Fibroblast of skin of right biceps (primary cell): ENCODE measurements around the gene RAD52.
"Not testable (repeated sequence)": the region's sequence is repeated elsewhere in the genome, so short reads cannot be mapped to it uniquely, and the experiment has no call there.

Source experiments
- DNase-seq: peaks from one replicate; pipeline ENCODE4 v3.0.0-alpha.2; 2013

Gene RAD52

GRCh38 chr12:966724-967123, 17.2 kb upstream of the RAD52 start:
- DNase-seq, result no peak

GRCh38 chr12:958588-959123, 9.2 kb upstream of the RAD52 start:
- DNase-seq, result no peak

GRCh38 chr12:955939-956338, 6.4 kb upstream of the RAD52 start:
- DNase-seq, result no peak

- DNase-seq, result peak; percentile 58
These were observed 5.2 kb upstream of the RAD52 start for GRCh38 chr12:954741-955140.

GRCh38 chr12:953776-954175, 4.3 kb upstream of the RAD52 start:
- peak; percentile 86 for DNase-seq

- no peak for DNase-seq
These were observed 1.7 kb upstream of the RAD52 start for GRCh38 chr12:951176-951575.

GRCh38 chr12:948238-948637, 1.3 kb downstream of the RAD52 start:
- no peak for DNase-seq

- peak; percentile 15 for DNase-seq
These were observed 2.9 kb downstream of the RAD52 start for GRCh38 chr12:946631-947030.

GRCh38 chr12:946212-946611, 3.3 kb downstream of the RAD52 start:
- DNase-seq, result no peak

GRCh38 chr12:944211-944610, 5.3 kb downstream of the RAD52 start:
- DNase-seq, result no peak

- no peak for DNase-seq
These were observed 6.4 kb downstream of the RAD52 start for GRCh38 chr12:943051-943450.

- DNase-seq, result no peak
These were observed 10.7 kb downstream of the RAD52 start for GRCh38 chr12:938810-939209.

- no peak for DNase-seq
These were observed 12.8 kb downstream of the RAD52 start for GRCh38 chr12:936377-937345.

GRCh38 chr12:935891-936290, 13.6 kb downstream of the RAD52 start:
- not testable (repeated sequence) for DNase-seq

GRCh38 chr12:931591-931990, 17.9 kb downstream of the RAD52 start:
- no peak for DNase-seq

GRCh38 chr12:931060-931459, 18.4 kb downstream of the RAD52 start:
- no peak for DNase-seq

- DNase-seq, result no peak
These were observed 22.9 kb downstream of the RAD52 start for GRCh38 chr12:926641-927040.

- DNase-seq, result no peak
These were observed 27.2 kb downstream of the RAD52 start for GRCh38 chr12:922285-922684.

GRCh38 chr12:920676-921075, 28.8 kb downstream of the RAD52 start:
- no peak for DNase-seq

GRCh38 chr12:916712-917445, 32.6 kb downstream of the RAD52 start:
- DNase-seq, result no peak

- no peak for DNase-seq
These were observed 33.3 kb downstream of the RAD52 start for GRCh38 chr12:916240-916639.

GRCh38 chr12:915090-915489, 34.4 kb downstream of the RAD52 start:
- DNase-seq, result no peak

GRCh38 chr12:913919-914698, 35.4 kb downstream of the RAD52 start:
- peak; percentile 83 for DNase-seq
